ENCODE results near the gene PRUNE2.
"Not testable (repeated sequence)": the region's sequence is repeated elsewhere in the genome, so short reads cannot be mapped to it uniquely, and the experiment has no call there.

The PRUNE2 gene

DNA sequence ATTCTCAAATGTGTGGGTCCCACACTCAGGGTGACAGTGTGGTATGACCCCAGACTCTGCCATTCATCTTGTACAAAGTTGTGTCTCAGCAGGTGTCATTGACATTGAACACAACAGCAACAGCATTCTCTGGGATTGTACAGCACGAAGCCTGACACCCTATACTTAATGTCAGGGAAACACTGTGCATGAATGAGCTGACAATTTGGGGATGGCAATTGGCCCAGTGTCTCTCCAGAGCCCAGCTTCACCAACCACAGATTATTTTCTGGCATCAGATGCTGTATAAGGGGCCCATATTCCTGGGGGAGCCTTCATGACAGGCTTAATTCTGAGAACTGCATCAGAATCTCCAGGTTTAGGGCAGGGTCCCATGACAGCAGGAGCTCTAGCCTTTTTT is 303.7 kb downstream of the PRUNE2 start:
- DNase-seq (ENCODE audit: low spot score) = no peak

DNA sequence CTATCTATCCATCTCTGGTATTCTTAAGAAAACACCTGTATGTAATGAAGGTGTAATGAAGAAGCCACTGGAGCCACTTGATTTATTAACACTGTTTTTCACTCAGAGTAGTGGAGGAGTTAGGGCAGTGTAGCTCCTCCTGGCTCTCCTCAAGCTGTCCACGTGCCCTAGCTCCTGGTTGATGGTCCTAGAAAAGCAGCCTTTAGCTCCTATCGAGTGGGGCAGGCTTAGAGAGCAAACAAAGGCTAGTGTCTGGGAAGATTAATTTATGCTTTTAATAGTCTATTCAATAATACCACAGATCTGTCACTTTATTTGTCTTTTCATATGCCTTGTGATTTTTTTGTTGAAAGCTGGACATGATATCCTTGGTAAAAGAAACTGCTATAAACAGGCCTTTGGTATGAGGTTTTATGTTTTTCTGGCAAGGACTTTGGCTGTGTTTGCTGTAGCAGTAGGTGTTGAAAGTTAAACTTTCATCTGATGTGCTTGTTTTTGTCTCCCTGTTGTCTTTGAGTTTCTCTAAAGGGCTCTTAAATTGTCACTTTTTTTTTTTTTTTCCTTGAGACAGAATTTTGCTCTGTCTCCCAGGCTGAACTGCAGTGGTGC is 305.8 kb downstream of the PRUNE2 start:
- no peak for DNase-seq (ENCODE audit: low spot score)

DNA sequence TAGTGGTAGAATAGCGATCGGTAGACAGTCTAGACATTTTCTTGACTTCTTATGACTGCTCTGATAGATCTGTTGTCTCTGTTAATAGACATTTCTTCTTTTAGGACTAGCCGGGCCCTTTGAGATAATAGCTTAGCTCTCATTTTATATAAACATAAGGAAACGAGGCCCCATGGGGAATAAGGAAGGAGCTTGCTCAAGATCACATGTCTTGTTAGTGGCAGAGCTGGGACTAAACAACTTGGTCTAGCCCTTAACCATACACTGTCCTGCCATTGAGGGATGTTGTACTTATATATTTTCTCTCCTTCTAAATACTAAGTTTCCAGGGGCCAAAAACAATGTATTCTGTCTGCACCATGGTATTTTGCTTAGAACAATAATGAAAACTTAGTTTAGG is 306.9 kb downstream of the PRUNE2 start:
- DNase-seq (ENCODE audit: low spot score) = no peak

DNA sequence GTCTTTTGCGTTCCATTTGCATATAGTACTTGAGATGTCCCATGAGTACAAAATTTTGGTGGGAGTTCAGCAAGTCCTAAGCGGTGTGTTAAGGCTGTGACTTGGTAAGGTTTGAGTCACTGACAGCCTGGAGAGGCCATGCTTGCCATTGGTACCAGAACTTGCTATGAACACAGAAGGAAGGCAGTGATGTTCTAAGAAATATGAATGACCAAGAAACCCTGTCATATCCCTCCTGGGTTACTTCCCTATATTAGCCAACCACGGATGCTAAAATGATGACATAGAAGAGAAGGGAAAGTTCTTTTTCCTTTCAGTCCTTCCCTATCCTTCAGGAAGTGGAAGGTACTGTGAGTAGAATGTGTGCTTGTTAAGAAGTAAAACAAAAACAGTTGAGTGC is 310.3 kb downstream of the PRUNE2 start:
- DNase-seq (ENCODE audit: low spot score) = peak; percentile 30

DNA sequence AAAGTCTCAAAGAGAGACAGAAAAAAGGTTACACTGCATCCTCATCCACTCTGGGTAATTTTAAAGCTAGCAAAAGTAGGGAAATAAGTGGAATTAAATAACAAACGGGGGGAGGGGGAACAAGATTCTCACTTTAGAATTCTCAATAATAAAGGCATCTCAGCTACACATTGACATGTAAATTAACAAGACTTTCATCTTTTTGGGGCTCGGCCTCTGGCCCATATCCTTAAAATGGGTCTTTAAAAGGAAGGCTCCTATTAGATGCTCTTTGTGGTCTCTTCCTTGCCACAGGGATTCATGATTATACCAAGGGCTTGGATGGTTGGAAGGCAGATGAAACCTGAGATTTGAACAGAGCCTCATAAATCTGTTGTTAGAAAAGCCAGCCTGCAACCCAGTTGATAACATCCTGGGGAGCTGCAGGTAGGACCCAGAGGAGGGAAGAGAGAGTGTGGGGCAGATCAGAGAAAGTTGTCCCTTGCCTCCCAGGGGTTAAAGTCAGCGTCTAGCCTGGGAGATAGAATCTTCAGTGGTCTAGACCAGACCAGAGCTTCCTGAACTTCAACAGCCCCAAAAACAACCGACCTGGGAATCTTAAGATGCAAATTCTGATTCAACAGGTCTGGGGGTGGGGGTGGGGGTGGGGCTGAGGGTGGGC is 311.0 kb downstream of the PRUNE2 start:
- no peak for DNase-seq (ENCODE audit: low spot score)

DNA sequence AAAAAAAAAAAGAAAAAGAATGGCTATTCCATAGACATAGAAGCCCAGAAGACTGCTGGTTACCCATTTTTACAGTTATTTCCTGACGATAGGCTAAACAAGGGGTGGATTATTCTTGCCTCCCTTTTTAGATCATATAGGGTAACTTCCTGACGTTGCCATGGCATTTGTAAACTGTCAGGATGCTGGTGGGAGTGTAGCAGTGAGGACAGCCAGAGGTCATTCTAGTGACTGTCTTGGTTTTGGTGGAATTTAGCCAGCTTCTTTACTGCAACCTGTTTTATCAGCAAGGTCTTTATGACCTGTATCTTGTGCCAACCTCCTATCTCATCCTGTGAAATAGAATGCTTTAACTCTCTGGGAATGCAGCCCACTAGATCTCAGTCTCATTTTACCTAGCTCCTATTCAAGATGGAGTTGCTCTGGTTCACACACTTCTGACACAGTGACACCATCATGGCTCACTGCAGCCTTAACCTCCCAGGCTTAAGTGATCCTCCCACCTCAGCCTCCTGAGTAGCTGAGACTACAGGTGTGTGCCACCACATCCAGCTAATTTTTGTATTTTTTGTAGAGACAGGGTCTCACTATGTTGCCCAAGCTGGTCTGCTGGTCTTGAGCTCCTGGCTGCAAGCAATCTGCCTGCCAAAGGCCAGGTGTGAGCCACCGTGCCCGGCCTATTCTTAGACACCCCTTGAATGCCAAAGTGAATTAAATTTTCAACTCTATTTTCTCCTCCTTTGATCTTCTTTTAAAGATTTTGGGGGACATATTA is 311.8 kb downstream of the PRUNE2 start:
- DNase-seq (ENCODE audit: low spot score) = not testable (repeated sequence)

DNA sequence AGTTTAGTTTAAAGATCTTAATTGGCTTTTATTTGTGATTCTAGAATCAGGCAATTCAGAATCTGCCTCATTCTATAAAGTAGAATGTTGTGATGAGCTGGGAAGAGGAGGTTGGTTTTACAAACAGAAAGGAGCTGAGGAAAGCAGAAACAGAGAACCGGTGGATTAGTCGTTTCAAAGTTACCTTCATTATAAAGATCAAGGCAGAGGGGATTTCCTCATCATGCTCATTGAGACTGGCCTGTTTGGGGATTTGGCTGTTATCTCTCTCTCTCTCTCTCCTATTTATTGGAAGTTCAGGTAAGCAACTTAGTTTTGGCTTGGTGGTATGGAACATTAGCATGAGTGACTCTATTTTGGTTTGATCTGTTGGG is 313.0 kb downstream of the PRUNE2 start:
- DNase-seq (ENCODE audit: low spot score) = no peak

DNA sequence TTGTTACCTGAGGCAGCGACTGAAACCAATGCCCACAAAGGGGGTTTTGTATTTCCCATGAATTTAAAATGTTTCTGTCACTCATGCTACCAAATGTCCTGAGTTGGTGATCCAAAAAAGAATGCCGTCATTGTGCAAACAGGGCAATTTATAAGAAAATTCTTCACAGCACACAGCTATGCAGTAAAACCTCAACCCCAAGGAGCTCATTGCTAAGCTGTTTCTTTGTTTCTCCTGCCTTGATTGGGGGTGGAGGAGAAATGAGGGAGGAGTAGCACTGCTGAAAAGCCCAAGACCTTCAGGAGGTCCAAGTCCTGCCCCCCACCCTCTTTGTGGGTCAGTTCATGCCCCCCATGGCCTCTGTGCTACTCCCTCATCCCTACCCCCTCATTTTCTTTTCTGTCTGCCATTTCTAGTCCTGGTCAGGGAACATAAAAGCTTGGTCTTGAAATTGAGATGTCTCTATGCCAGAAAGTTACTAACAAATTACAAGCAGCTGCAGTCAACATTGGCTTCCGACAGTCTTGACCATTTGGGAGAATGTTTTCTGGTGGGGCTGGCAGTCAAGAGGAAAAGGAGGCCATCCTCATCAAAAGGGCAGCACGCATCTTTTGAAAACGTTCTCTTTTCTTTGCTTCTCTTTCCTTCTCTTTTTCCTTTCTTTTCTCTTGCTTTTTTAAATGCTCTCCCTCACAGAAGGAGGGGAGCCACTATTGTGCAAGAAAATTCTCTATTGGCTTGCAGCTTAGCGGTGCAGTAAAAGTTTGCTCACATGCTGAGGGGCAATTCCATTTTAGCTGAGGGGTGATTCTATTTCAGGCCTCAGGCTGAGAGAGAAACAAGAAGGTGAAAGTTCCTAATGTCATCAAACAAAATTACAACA is 313.6 kb downstream of the PRUNE2 start:
- DNase-seq (ENCODE audit: low spot score) = peak; percentile 14

DNA sequence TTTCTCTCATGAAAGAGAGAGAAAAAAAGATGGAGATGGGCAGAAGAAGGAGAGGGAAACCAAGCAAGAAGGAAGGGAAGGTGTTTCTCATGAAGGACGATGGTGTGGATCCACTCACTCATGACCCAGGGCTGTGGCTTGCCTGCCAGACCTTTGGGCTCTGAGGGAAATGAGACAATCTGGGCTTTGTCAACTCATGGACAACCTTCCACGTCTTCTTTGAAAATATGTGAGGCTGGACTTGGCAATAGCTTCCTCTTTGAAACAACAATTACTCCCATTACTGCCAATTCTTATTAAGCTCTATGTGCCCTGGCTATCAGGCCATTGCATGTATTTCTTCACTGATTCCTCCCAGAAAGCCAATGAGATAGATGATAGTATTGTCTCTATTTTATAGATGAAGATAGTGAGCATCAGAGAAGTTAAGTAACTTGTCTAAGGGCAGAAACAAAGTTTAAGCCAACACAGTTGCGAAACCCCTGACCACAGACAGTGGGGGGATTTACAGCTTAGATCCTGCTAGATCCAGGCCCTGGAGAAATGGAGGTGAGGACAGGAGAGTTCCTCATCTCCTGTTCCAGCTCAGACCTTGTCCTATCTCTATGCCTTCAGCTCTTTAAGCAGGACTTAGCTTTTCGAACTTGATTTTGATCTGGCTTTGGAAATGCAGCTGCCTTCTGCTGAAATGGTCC is 314.5 kb downstream of the PRUNE2 start:
- no peak for DNase-seq (ENCODE audit: low spot score)

DNA sequence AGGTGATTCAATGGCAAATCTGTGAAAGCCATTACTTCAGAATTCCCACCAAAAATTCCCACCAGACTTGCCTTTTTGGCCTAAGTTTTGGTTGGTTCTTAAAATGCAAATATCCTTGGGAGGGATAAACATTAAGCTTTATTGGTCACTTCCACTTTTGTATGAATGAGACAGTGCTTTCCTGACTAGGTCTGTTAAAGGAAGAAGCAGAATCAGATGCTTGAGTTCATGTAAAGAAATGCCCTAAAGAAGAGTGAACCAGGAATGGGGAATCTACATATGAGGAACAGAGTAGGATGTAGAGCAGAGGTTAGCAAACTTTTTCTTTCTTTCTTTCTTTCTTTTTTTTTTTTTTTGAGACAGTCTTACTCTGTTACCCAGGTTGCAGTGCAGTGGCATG is 317.6 kb downstream of the PRUNE2 start:
- no peak for DNase-seq (ENCODE audit: low spot score)

DNA sequence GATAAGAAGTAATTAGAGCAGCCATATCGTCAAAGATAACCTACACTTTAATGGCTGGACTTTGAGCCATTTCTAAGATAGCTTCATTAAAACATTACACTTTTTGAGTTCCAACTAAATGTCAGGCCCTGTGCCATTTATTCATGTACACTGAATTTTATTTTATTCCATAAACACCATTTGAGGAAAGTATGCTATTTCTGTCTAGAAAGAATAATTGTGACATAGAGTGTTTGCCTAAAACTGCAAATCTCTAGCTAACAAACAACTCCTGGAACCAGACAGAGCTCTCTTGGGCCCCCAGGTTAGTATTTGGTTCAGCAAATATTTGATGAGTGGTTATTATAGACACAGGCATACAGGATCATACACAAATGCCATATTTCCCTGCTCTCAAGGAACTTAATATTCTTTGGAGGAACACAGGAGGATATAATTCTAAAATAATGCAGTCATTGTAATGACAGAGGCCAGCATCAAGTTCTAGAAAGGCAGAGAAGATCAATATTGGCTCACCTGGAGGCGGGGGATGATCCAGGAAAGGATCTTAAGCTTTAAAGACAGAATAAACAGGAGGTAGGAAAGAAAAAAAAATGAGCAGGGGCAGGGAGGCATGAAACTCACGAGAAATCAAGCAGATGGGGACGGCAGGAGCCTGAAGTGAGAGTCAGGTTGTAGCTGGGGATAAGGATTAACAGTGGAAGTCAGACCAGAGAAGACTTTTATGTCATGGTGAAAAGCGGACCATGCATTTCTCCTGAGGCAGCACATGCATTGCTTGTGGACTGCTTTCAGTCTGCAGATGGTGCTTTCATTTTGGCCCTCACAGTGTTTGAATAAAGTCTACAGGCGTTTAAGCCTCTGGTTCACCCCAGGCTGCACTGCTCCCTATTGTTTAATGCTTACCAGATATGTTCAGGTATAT is 319.3 kb downstream of the PRUNE2 start:
- no peak for DNase-seq (ENCODE audit: low spot score)

DNA sequence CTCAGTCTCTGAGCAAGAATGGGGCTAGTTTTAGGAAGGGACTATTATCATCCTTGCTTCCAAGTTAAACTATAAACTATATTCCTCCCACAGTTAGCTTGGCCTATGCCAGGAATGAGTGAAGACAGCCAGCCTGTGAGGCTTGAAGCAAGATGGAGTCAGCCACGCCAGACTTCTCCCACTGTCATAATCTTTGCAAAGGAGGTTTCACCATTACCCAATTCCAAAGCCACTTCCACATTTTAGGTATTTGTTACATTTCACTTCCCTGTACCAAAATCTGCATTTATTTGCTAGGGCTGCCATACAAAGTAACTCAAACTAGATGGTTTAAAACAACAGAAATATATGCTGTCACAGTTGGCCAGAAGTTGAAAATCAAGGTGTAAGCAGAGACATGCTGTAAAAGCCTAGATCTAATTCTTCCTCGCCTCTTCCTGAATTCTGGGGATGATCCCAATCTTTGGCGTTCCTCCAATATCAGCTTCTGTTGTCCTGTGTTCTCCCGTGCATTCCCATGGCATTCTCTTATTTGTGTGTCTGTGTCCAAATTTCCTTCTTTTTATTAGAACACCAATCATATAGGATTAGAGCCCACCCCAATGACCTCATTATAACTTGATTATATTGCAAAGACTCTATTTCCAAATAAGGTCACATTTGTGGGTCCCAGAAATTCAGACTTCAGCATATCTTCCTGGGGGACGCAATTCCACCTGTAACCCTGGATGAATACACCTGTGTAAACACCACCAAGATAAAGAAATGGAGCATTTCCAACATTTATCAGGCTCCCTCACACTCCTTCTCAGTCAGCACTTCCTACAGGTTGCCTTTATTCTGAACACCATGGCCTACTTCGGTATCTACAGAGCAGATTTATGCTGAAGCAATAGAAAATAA is 320.2 kb downstream of the PRUNE2 start:
- DNase-seq (ENCODE audit: low spot score) = no peak

DNA sequence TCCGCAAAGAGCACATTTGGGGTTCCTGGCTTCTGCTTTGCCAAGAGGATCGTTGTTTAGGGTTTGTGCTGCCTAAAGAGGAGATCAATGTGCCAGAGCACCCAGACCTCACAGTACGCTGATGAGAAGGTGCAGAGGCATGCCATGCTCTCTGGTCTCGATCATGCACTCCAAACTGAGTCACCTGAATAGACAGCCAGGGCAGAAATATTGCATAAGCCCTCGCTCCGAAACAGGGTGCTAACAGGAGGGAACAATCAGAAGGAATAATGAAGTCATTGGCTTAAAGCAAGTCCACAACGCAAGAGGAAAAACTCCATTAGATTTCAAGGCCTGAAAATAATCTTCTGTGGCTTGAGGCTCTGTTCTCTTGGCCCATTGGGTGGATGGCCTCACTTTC is 322.7 kb downstream of the PRUNE2 start:
- no peak for DNase-seq (ENCODE audit: low spot score)

DNA sequence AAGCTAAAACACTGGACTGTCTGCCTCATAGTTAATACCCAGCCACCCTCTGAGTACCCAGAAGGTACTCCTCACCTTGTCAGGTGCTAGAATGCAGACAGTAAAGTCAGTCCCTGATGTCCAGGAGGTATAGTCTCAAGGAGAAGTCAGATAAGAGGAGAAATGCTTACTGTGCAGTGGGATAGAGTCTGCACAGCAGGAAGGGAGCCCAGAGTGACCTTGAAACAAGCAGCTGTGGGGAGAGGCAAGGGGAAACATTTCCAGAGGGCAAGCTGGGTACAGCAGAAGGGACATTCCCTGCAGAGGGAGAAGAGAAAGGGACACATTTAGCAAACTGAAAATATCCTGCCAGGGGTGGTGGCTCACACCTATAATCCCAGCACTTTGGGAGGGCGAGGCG is 324.2 kb downstream of the PRUNE2 start:
- DNase-seq (ENCODE audit: low spot score) = no peak

DNA sequence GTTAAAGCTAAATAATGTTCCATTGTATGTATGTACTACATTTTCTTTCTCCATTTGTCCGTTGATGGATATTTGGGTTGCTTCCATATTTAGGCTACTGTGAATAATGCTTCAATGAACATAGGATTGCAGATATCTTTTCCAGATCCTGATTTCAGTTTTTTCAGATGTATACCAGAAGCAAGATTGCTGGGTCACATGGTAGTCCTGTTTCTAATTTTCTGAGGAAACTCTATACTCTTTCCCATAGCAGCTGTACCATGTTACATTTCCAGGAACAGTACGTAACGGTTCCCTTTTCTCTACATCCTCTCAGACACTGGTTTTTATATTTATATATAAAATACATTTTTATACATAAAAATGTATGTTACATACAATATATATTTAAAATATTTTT is 325.1 kb downstream of the PRUNE2 start:
- no peak for DNase-seq (ENCODE audit: low spot score)

DNA sequence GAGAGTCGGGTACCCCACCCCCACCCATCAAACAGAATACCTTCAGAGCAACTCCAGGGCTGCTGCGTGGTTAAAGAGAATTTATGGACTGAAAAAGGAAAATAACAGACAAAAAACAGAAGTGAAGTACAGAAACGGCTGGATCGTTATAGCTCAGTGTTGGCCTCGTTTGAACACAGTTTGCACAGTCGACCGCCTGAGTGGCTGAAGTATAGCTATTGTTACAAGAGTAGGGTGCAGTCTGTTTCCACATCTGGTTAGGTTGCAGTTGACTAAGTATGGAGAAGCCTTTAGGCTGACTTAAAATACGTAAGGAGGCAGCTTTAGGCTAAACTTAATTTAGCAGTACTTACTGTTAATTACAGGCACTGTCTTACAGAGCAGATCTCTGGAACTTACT is 325.7 kb downstream of the PRUNE2 start:
- DNase-seq (ENCODE audit: low spot score) = no peak

DNA sequence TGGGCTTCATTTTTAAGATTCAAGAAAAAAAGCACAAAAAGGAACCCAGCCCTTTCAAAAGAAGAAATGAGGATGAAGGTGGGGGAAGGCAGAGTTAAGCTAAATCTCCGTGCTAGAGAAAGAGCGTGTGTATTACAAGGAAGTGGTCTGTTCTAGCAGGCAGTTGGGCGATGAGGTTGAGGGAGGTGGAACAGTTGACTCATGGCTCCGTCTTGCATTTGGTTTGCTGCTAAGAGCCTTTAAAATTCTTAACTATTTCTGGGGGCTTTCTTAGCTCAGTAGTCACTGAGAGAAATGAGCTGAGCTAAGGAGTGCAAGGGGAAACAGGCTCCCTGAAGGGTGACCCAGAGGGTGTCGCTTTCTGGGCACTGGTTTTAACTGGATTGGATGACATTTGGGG is 329.6 kb downstream of the PRUNE2 start:
- DNase-seq (ENCODE audit: low spot score) = peak; percentile 72

DNA sequence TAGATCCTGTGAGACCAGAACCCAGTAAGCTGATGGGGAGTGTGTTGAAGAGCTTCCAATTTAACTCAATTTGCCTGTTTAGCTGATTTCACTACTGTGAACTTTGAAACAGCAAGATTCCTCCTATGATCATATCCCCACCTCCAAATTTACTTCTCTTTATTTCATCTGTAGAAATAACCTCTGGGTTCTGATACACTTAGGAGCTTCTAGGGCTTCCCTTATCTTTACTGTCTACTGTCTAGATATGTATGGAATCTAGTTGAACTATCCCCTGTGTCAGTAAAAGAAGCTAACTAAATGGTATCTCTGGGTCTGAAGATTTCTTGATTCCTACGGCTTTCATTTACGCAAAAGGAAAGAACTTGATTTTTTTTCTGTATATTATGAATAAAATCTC is 330.2 kb downstream of the PRUNE2 start:
- DNase-seq (ENCODE audit: low spot score) = no peak

DNA sequence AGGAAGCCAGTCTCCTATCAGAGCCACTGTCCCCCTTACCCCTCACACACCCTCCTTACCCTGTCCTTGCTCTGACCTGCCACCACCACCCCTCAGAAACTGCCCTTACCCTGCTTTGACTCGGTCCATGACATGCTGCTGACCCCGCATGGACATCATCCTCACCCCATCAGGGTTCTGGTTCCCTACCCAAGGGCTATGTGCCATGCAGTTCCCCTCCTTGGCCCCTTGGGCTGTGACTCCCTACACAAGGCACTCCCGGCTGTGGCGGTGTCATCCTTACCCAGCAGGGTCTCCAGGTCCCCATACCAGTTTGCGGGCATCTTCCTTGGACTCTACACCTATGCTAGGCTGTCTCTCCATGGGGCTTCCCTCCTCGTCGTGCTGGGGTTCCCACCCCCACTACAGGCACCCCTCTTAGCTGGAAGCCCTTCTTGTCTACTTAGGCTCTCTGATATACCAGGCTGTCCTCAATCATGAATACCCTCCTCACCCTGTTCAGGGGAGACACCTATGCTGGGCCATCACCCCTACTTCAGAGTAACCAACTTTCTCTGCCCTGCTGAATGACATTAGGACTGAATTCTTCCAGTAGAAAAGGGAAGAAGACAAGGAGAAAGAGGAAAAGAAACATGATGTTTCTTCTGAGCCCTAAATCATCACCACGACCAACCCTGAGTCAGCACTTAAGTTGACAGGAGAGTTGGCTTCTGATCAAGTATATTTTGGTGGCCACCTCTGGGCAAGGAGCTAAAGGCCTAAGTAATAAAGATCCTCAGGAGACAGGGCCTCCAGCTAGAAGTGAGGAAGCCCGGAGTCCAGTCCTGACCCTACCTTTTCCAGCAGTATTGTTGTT is 331.8 kb downstream of the PRUNE2 start:
- DNase-seq (ENCODE audit: low spot score) = no peak
